HUDEP-2 (cell line): Measurements from ENCODE around the gene ST8SIA5.

Source experiments
- DNase-seq, 76 experiments: peaks; one replicate each; lab custom pipeline; 2025; ENCODE audit not compliant: unreplicated experiment in 76 of 76; lab: John Stamatoyannopoulos, UW

Gene ST8SIA5

GRCh38 chr18:46677611-46678010, 79.2 kb downstream of the ST8SIA5 start:
- peak in 4 of 76 experiments; percentile 10 to 38 (median 20) for DNase-seq

GRCh38 chr18:46676182-46676835, 80.5 kb downstream of the ST8SIA5 start:
- DNase-seq, result no peak

DNA sequence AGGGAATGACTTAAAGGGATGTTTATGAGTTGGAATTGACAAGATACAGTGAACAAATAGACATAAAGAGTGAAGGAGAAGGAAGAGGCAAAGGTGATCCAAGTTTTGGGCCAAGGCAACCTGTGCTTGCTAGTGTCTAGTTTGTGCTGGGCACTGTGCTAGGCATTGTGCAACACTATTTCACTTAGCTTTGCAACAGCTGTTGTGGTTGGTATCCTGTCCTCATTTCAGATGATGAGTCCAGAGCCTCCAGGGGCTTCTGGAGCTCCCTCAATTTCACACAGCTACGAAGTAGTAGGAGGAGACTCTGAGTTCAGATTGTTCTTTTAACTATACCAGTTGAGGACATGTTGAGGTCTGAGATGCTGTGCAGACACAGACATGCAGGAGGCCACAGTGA, 81.7 kb downstream of the ST8SIA5 start:
- DNase-seq, result no peak

DNA sequence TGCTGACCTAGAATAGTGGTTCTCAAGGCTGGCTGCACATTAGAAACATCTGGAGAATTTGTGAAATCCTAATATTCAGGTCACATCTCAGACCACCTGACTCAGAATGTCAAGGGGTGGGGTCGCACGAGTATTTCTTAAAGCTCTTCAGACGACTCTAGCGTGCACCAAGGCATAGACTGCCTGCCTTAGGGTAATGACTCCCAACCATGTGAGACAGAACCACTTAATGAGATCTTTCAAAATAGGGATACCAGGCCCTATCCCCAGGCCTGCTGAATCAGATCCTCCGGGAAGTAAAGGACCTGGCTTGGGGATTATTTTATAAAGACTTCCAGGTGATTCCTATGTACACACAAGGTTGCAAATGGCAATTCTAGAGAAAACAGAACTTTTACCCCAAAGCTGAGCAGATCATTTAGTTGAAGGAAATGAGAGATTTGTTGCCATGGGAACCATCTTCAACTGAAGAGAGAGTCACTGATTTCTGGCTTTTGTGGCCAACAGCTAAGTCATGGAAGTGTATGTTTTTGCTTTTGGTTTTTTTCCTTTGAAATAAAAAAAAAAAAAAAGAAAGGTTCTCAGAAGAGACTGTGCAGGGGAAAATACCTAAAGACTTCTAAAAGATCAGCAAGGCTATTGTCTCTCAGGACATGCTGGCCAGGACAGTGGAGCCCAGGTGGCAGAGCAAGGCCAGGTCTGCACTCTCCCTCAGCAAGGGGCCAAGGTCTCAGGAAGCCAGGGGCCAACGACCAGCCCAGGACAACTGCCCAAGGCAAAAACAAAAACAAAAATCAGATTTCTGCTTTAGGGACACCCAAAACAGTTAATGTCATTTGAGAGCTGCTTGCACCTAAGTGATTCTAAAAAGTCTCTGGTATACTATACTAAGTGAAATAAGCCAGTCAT, 84.5 kb downstream of the ST8SIA5 start:
- DNase-seq, result no peak

- DNase-seq, result no peak
These were observed 88.2 kb downstream of the ST8SIA5 start for GRCh38 chr18:46668694-46669093.

- DNase-seq, result no peak
These were observed 88.7 kb downstream of the ST8SIA5 start for GRCh38 chr18:46668135-46668534.

- no peak for DNase-seq
These were observed 93.3 kb downstream of the ST8SIA5 start for GRCh38 chr18:46663539-46663938.

DNA sequence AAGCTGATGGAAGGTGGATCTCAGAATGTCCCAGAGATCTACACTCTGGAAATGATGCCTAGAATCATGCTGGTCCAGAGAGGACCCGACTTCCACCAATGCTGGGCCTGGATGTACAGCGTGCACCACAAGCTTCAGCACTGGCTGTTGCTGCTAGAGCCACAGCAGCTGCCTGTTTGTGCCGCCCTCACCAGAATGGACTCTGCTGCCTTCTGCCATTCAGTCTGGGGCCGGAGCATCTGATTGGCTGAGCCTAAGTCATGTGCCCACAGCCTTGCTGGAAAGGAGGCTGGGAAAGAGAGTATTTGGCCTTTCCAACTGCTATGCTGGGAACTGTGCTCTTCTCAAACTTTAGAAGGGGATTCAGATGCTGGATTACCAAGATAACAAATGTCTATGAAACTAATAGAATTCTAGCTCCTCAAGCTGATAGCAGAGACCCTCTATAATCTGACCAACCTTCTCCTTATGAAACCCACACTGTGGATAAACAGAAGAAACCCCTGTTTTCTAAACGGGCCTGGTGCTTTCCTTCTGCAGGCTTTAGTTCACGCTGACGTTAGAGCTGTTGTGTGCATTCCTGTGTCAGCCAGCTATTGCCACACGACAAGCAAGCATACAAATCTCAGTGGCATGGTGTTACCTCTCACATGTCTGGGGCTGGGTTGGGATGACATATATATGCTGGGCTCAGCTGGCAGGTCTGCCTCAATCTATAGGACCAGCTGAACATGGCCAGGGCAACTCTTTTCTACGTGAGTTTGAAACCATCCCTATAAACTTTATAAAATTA, 95.7 kb downstream of the ST8SIA5 start:
- no peak for DNase-seq

DNA sequence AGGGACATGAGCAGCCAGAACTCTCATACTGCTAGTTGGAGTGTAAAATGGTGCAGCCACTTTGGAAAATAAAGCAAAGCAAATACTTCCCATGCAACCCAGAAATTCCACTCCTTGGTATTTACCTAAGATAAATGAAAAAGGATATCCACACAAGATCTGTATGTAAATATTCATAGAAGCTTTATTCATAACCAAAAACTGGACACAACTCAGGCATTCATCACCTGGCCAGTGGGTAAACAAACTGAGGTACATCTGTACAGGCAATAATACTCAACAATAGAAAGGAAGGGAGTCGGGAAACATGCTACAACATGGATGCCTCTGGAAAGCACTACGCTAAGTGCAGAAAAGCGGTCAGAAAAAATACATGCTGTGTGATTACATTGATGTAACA, 97.4 kb downstream of the ST8SIA5 start:
- no peak for DNase-seq

- DNase-seq, result no peak
These were observed 99.5 kb downstream of the ST8SIA5 start, which contains the start of gene LOXHD1 for GRCh38 chr18:46657115-46657955. Gene LOXHD1 (minus strand): TSS chr18:46657220. CDS start chr18:46657033, 187 bp downstream.

DNA sequence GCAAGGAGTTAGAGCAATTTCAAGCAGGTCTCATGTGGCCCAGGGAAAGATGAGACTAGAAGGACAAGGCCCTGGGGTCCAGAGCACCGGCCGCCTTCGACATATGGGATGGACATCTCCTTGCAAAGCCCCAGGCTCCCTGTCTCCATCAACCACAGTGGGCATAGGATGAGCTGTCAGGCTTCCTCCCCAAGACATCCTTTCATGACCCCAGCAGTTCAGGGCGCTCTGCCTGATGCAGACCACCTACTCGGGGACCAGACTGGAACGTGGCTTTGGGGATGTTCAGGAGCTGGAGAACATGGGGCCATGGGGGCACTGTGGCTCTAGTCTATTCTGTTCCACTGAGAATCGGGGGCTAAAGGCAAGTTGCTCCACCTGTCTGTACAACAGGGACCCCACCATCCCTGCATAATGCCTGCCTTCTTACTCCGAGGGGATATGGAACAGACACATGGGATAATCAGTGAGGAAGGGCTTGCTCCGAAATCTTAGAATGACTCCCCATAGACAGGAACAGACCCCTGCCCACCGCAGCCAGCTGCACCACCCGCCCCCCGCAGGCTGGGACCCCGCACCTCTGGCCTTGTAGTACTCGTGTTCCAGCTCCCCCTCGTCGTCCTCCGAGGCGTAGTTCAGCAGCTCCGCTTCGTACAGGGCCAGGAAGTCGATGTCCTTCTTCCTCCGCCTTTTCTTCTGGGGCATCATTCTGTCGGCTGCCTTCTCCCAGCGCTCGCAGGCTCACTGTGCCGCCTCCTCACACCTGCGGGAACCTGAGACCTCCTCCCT, 100.3 kb downstream of the ST8SIA5 start:
- DNase-seq, result no peak

DNA sequence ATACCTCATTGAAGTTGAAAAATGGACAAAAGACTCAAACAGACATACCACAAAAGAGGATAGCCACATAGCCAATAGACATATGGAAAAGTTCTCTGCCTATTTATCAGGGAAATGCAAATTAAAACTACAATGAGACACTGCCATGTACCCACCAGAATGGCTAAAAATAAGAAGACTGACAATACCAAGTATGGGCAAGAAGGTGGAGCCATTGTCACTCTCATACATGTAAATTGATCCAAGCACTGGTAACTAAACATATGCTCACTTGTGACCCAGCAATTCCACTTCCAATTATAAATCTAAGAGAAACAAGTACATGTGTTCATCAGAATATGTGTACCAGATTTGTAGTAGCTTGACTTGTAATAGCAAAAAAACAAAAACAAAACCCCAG, 104.5 kb downstream of the ST8SIA5 start:
- no peak for DNase-seq

DNA sequence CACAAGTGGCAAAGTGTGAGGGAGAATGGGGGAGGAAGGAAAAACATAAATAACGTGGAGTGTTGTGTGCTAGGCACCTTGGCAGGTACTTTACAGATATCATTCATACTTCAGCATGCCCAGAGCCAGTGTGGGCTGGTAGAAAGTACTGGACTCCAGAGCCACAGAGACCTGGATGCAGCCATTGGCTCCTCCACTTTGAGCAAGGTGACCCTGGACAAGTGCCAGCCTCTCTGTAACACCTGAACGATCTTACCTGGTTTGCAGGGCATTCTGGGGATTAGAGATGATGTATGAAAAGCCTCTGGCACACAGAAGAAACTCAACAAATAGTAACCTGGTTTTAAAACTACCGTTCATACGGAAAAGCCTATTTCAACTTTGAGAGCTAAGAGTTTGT, 106.2 kb downstream of the ST8SIA5 start:
- DNase-seq, result no peak

DNA sequence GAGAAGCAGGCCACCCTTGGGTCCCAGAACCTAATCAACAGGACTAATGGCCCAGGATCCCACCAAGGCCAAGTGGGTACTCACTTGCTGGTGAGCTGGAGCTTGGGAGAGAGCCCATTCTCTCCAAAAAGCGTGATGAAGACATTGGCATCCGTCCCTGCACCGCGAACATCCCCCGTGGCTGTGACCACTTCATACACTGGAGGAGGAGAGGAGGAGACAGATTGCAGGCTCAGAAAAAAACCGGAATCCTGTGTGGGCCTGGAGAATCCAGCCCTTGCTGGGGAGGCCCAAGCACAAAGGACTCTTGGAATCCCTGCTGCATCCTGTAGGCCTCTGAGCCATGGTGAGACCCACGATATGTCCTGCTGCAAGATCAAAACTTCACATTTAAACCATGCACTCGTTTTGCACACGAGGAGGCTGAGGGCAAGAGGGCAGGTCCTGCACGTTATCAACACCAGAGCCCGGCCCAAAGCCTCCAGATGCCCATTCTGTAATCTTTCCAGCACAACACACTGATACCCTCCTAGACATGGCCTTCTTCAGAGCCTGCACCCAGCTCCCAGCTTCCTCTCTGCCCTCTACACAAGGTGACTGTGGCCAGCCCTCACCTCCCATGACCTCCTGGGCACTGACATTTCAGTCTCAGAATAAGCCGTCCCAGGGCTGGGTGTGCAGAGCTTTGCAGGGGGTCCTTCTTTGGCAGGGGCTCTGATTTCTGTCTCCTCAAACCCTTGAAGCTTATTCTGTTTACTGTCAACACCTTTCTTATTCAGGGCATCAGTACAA, 107.6 kb downstream of the ST8SIA5 start:
- no peak for DNase-seq

GRCh38 chr18:46646468-46646867, 110.4 kb downstream of the ST8SIA5 start:
- DNase-seq, result no peak

DNA sequence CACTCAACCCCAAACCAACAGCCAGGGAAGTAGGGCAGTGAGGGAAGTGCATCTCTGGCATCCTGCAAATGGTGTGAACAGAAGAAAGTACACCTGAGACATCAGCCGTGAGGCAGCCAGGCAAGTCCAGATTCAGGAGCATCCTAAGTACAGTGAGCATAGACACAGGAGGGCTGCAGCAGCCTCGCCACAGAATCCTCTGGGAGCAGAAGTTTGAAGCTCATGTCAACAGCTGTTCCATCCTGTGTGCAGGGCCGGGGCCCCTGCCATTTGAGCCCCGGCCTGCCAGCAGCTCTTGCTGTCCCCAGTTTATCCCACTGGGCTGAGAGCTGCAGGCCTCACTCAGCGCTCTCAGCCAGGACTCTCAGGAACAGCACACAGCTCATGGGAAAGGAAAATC, 114.3 kb downstream of the ST8SIA5 start:
- no peak for DNase-seq

DNA sequence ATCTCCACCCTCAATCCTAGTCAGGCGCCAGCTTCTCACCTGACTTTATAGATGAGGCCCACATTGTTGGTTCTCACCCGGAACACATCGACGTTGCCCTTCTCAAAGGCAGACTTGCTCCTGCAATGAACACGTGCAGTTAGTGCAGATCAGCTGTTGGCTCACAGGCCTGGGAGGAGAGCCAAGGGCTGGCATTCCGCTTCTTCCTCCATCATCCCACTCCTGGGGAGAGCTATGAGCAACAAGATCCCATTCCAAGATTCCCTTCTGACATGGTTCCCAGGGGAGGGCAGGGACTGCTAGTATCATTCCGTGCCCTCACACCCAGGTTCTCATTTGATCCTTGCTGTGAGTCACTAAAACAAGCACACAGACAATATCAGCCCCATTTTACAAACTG, 114.9 kb downstream of the ST8SIA5 start:
- no peak for DNase-seq

GRCh38 chr18:46639386-46639785, 117.5 kb downstream of the ST8SIA5 start:
- DNase-seq, result no peak
